Loucy (cell line): Measurements from ENCODE around the gene PI16.

Experiments
- H2AFZ ChIP-seq: fragments of 200-600 bp; sonication (generic); 2 replicates; pipeline ENCODE4 v1.6.0; 2016; ENCODE audit warnings: antibody characterized with exemption, mild to moderate bottlenecking, low read length, moderate library complexity
- H3F3A ChIP-seq: fragments of 200-600 bp; 2 replicates; pipeline ENCODE4 v1.6.0; 2016; ENCODE audit warnings: antibody characterized with exemption, low read depth, mild to moderate bottlenecking
- H3K27me3 ChIP-seq: fragments of 200-600 bp; sonication (generic); 2 replicates; pipeline ENCODE4 v1.6.1; 2014; ENCODE audit warnings: low read length, mild to moderate bottlenecking; ENCODE audit not compliant: insufficient read depth, poor library complexity, severe bottlenecking
- H3K36me3 ChIP-seq: fragments of 200-600 bp; sonication (generic); 2 replicates; pipeline ENCODE4 v1.6.1; 2016; ENCODE audit warnings: low read length; ENCODE audit not compliant: insufficient read depth
- H3K4me1 ChIP-seq: fragments of 200-600 bp; sonication (generic); 2 replicates; pipeline ENCODE4 v1.5.1; 2014; ENCODE audit warnings: low read length, mild to moderate bottlenecking; ENCODE audit not compliant: insufficient read depth, poor library complexity, severe bottlenecking
- H3K4me2 ChIP-seq: fragments of 200-600 bp; sonication (generic); 2 replicates; pipeline ENCODE4 v1.6.0; 2014; ENCODE audit warnings: antibody characterized with exemption, low read length, low read depth, mild to moderate bottlenecking; ENCODE audit not compliant: poor library complexity, severe bottlenecking
- H3K4me3 ChIP-seq: fragments of 200-600 bp; sonication (generic); 2 replicates; pipeline ENCODE4 v1.5.1; 2014; ENCODE audit warnings: low read length, mild to moderate bottlenecking, mixed read lengths; ENCODE audit not compliant: poor library complexity, severe bottlenecking
- H3K79me2 ChIP-seq: fragments of 200-600 bp; sonication (generic); 2 replicates; pipeline ENCODE4 v1.6.1; 2014; ENCODE audit warnings: low read length; ENCODE audit not compliant: insufficient read depth
- H3K9ac ChIP-seq: fragments of 200-600 bp; sonication (generic); 2 replicates; pipeline ENCODE4 v1.6.0; 2014; ENCODE audit warnings: mild to moderate bottlenecking, low read depth, low read length, moderate library complexity; ENCODE audit not compliant: poor library complexity, severe bottlenecking
- H3K9me2 ChIP-seq: fragments of 200-600 bp; sonication (generic); replicated peaks from 2 replicates; pipeline ENCODE4 v1.6.1; 2016; ENCODE audit warnings: low read depth, low read length, mixed read lengths
- H3K9me3 ChIP-seq: fragments of 200-600 bp; sonication (generic); 2 replicates; pipeline ENCODE4 v1.6.1; 2014; ENCODE audit warnings: mild to moderate bottlenecking, antibody characterized with exemption, low read length, low read depth; ENCODE audit not compliant: insufficient read depth
- H4K20me1 ChIP-seq: fragments of 200-600 bp; sonication (generic); 2 replicates; pipeline ENCODE4 v1.6.0; 2014; ENCODE audit warnings: antibody characterized with exemption, low read length, mild to moderate bottlenecking; ENCODE audit not compliant: insufficient read depth, poor library complexity, severe bottlenecking
- EZH2phosphoT487 ChIP-seq: fragments of 200-600 bp; IDR thresholded peaks from 2 replicates; pipeline ENCODE4 v1.6.1; 2018; ENCODE audit warnings: antibody characterized with exemption, mild to moderate bottlenecking, moderate library complexity, borderline replicate concordance
- TF ChIP-seq, protein P1 (sequence below): fragments of 200-600 bp; sonication (generic); conservative IDR thresholded peaks from 2 replicates; pipeline ENCODE4 v1.5.1; 2014; ENCODE audit warnings: mild to moderate bottlenecking, antibody characterized with exemption, low read length

PI16 gene

GRCh38 chr6:37005827-37006567, 51.5 kb downstream of the PI16 start:
- no peaks in the 10 kb centered on the region for H4K20me1 ChIP-seq
- TF ChIP-seq, protein P1, sequence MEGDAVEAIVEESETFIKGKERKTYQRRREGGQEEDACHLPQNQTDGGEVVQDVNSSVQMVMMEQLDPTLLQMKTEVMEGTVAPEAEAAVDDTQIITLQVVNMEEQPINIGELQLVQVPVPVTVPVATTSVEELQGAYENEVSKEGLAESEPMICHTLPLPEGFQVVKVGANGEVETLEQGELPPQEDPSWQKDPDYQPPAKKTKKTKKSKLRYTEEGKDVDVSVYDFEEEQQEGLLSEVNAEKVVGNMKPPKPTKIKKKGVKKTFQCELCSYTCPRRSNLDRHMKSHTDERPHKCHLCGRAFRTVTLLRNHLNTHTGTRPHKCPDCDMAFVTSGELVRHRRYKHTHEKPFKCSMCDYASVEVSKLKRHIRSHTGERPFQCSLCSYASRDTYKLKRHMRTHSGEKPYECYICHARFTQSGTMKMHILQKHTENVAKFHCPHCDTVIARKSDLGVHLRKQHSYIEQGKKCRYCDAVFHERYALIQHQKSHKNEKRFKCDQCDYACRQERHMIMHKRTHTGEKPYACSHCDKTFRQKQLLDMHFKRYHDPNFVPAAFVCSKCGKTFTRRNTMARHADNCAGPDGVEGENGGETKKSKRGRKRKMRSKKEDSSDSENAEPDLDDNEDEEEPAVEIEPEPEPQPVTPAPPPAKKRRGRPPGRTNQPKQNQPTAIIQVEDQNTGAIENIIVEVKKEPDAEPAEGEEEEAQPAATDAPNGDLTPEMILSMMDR, result no peak
- TF ChIP-seq EZH2phosphoT487, result no peak
- no peaks in the 10 kb centered on the region for H3K9me2 ChIP-seq
- peaks cover 5% of the 10 kb centered on the region for H3K4me1 ChIP-seq
- H3K36me3 ChIP-seq, result no peaks in the 10 kb centered on the region
- H3K9ac ChIP-seq, result no peak overlapping the region
- H3K79me2 ChIP-seq, result no peaks in the 10 kb centered on the region
- H3K27me3 ChIP-seq, result no peaks in the 10 kb centered on the region
- H3K4me3 ChIP-seq, result no peak overlapping the region
- H2AFZ ChIP-seq, result no peak overlapping the region
- H3K4me2 ChIP-seq, result peak overlapping the region; percentile 25
- H3F3A ChIP-seq, result no peaks in the 10 kb centered on the region
- no peaks in the 10 kb centered on the region for H3K9me3 ChIP-seq

DNA sequence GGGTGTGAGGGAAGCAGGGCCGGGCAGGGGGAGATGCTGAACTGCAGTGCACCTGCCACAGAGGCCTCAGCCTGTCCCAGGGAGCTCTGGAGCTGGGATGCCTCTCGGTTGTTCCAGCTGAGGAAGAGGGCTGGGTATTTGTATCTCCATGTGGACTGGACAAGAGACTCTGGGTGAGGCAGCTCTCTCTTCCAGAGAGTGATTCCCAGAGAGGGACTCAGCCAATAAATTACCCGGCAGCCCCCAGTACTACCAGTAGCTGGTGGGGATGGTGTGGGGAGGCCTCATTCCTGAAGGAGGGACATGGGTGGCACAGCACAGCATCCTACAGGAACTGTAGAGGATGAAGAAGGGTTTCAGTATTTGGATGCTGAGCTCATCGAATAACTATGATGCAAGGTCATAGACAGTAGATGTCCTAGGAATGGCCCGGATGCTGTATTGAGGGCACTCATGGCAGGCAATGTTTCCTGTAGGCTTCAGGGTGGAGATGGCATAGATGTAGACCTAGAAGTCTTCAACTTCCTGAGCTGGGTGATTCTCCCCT, 52.3 kb downstream of the PI16 start:
- no peaks in the 10 kb centered on the region for H3K9me3 ChIP-seq
- no peak overlapping the region for H3K9ac ChIP-seq
- H3K36me3 ChIP-seq, result no peaks in the 10 kb centered on the region
- H3K79me2 ChIP-seq, result no peaks in the 10 kb centered on the region
- no peaks in the 10 kb centered on the region for H3K9me2 ChIP-seq
- no peaks in the 10 kb centered on the region for H3F3A ChIP-seq
- TF ChIP-seq, protein P1, result no peak
- TF ChIP-seq EZH2phosphoT487, result no peak
- no peak overlapping the region for H3K4me2 ChIP-seq
- no peak overlapping the region for H3K4me3 ChIP-seq
- H2AFZ ChIP-seq, result no peak overlapping the region
- H3K27me3 ChIP-seq, result no peaks in the 10 kb centered on the region
- H4K20me1 ChIP-seq, result no peaks in the 10 kb centered on the region
- H3K4me1 ChIP-seq, result peaks cover 5% of the 10 kb centered on the region

DNA sequence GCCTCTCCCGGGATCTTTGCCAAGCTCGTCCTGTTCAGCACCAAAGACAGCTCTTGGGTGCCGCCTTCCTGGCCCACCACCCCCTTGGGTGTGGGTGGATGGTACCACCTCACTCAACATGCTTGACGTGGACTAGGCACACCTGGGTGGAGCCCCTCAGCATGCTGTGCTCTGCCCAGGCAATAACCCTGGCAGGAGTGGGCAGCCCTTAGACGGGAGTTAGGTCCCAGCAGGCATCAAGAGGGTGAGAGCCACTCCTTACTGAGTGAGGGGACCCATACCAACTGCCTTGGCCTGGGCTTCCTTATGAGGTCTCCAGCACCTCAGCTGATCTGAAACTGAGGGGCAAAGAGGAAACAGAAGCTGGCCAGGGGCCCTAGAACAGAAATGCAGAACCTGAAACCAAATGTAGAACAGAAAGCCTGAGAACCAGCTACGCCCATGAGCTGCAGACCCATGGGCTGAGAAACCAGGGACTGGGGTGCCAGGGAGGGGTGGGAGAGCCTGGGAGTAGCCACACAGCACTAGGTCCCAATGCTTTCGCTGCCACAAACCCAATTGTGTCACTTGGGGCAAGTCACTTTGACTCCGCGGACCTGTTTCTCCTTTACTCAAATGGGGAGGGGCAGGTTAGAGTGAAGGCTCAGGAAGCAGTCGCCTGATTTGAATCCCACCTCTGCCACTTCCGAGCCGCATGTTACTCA, 53.0 kb downstream of the PI16 start:
- Histone ChIP-seq H3F3A (no peaks in the 10 kb centered on the region), H3K4me2 (no peak overlapping the region), H4K20me1 (no peaks in the 10 kb centered on the region), H3K36me3 (no peaks in the 10 kb centered on the region), H3K9me2 (no peaks in the 10 kb centered on the region), H3K4me3 (no peak overlapping the region), H3K27me3 (no peaks in the 10 kb centered on the region), H3K9me3 (no peaks in the 10 kb centered on the region), H2AFZ (no peak overlapping the region), H3K9ac (no peak overlapping the region), H3K4me1 (peaks cover 5% of the 10 kb centered on the region), H3K79me2 (no peaks in the 10 kb centered on the region)
- no peak for TF ChIP-seq EZH2phosphoT487
- TF ChIP-seq, protein P1, result no peak
